Urothelium cell line (cell line): ENCODE results near the gene DNAH5.

ENCODE experiments used
- DNase-seq: peaks from one replicate; pipeline ENCODE4 v3.0.0; 2011; ENCODE audit warnings: low spot score, mixed read lengths
- FAIRE-seq: peaks from 2 replicates; lab custom pipeline; 2011; peaks lifted over from hg19 to GRCh38; lab: Jason Lieb, UNC

The DNAH5 gene

GRCh38 chr5:13643196-13643595 lies 301.3 kb downstream of the DNAH5 start:
- DNase-seq (no peak), FAIRE-seq (no peak)
